Activated T-helper 1 cell treated with Interleukin-2 at 50 U/mL for 16 hours (primary cell): Measurements from ENCODE around the gene PLEKHA3.
"Not testable (repeated sequence)": the region's sequence is repeated elsewhere in the genome, so short reads cannot be mapped to it uniquely, and the experiment has no call there.

Experiments
- DNase-seq: peaks from one replicate; pipeline ENCODE4 v3.0.0-alpha.2; 2020; ENCODE audit warnings: low read depth

Gene PLEKHA3

GRCh38 chr2:178523596-178524134, 43.4 kb downstream of the PLEKHA3 start:
- no peak for DNase-seq

- not testable (repeated sequence) for DNase-seq
Observed at GRCh38 chr2:178525010-178525409, 44.8 kb downstream of the PLEKHA3 start.

DNA sequence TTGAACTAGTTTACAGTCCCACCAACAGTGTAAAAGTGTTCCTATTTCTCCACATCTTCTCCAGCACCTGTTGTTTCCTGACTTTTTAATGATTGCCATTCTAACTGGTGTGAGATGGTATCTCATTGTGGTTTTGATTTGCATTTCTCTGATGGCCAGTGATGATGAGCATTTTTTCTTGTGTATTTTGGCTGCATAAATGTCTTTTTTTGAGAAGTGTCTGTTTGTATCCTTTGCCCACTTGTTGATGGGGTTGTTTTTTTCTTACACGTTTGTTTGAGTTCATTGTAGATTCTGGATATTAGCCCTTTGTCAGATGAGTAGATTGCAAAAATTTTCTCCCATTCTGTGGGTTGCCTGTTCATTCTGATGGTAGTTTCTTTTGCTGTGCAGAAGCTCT, 45.2 kb downstream of the PLEKHA3 start:
- DNase-seq, result not testable (repeated sequence)

DNA sequence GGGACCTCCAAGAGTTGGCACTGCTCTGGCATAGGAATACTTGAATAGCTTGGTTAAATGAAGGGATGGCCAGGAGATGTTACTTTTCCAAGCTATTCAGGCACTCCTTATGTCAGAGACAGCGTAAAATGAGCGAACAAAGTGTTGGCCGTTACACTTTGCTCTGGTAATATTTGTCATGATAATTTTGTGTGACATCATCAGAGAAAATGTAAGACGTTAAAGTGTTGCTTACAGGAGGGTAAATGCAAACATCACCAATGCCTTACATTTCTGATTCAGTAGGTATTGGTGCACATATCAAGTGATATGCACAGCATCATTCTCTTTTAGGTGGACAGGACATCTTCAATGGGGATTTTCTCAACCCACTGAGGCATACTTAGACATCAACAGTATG, 46.0 kb downstream of the PLEKHA3 start:
- no peak for DNase-seq

DNA sequence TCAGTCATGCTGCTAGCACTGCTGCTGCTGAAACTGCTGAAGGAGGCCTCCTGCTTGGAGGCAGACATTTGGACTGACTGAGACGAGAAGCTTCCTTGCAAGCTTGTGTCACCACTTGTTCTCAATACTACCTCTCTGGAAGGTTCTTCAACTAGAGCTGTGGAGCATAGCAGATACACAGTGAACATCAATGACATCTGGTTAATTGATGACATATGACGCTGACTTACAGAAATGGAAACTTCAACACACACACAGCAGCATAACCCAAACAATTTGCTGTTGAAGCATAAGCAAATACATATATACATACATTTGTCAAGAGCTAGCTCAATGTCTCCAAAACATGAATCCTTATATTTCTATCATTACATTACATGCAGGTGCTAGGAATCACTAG, 47.3 kb downstream of the PLEKHA3 start:
- DNase-seq, result no peak

DNA sequence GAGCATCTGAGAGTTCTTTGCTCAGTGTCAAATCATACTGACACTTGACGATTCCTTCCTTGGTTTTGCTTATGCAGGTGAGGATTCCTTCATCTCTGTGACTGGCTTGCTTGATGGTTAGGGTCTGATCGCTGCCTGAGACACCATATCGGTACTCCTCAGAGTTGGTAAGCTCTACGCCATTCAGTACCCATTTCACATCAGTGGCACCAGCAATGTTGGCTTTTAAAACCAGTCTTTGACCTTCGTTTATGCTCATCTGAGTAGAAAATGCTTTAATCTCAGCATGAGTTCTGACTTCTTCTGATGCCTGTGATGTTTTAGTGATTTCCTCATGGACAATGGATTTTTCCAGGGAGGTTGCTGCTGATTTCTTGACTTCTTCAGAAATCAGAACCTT, 48.4 kb downstream of the PLEKHA3 start:
- DNase-seq, result no peak

GRCh38 chr2:178529194-178529593, 48.9 kb downstream of the PLEKHA3 start:
- no peak for DNase-seq

- no peak for DNase-seq
Observed at GRCh38 chr2:178530131-178530530, 49.9 kb downstream of the PLEKHA3 start.

GRCh38 chr2:178530625-178531142, 50.4 kb downstream of the PLEKHA3 start:
- no peak for DNase-seq

DNA sequence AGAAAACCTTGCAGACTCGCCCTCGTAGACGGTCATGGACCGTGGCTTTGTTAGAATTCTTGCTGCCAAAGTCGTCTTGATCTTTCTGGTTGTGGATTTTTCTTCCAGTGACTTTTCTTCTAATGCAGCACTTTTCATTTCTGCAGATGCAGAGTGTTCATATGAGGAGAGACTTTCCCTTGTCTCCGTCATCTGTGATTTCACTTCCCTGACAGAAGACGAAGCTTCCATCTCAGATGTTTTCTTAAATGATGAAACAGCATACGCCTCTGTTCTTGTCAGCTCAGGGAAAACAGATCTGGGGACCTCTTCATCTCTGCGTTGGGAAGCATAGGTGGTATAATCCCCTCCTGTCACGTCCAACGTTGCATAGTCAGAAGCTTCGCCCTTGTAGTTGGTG, 50.9 kb downstream of the PLEKHA3 start:
- DNase-seq, result no peak

- no peak for DNase-seq
Observed at GRCh38 chr2:178536037-178536436, 55.8 kb downstream of the PLEKHA3 start.

GRCh38 chr2:178542161-178542560, 61.9 kb downstream of the PLEKHA3 start:
- DNase-seq, result no peak

GRCh38 chr2:178542569-178542968, 62.3 kb downstream of the PLEKHA3 start:
- DNase-seq, result no peak

DNA sequence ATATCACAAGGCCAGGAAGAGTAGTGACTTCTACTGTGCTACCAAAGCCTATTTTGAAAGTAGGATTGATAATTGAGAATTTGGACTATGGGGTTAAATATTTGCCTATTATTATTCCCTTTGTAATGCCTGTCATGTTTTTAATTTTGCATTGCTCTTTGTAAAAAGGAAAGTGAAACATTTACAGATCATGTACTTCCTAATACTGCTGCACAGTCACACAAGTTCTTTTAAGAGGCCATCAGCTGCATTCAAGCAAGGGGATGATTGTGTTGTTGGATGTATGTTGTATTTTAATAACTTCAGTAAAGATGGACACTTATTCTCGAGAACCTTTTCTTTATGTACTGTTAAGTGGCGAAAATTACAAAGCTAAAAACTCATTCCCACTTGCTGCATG, 70.1 kb downstream of the PLEKHA3 start:
- no peak for DNase-seq

DNA sequence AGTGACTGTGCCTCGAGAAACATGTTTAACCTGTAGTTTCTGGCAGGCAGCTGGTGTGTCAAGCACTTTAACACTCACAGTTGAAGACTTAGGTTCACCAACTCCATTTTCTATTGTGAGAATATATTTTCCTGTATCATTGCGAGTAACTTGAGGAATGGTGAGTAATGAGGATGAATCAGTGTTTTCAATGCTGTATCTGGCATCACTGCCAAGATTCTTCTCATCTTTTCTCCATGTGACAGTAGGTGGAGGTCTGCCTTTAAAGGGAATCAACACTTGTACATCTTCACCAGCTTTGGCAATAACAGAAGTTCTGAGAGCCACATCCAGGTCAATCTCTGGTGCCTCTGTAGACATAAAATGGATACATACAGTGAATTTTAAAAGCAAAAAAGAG, 72.8 kb downstream of the PLEKHA3 start:
- DNase-seq, result no peak
